KMS-11 (cell line): ENCODE results near the gene FER.

ENCODE experiments used
- H2AFZ ChIP-seq: fragments of 200-600 bp; sonication (generic); 2 replicates; pipeline ENCODE4 v1.6.1; 2016; ENCODE audit warnings: antibody characterized with exemption, mixed run types, low read depth
- H3K27ac ChIP-seq: fragments of 200-600 bp; sonication (generic); 2 replicates; pipeline ENCODE4 v1.6.1; 2016; ENCODE audit warnings: mild to moderate bottlenecking, mixed run types
- H3K27me3 ChIP-seq: fragments of 200-600 bp; sonication (generic); 2 replicates; pipeline ENCODE4 v1.6.1; 2017; ENCODE audit warnings: mild to moderate bottlenecking, low read depth, mixed run types, moderate library complexity; ENCODE audit not compliant: insufficient read depth
- H3K36me3 ChIP-seq: fragments of 200-600 bp; sonication (generic); 2 replicates; pipeline ENCODE4 v1.6.1; 2017; ENCODE audit warnings: mild to moderate bottlenecking, mixed run types; ENCODE audit not compliant: insufficient read depth
- H3K4me1 ChIP-seq: fragments of 200-600 bp; sonication (generic); 2 replicates; pipeline ENCODE4 v1.6.1; 2016; ENCODE audit warnings: mild to moderate bottlenecking, low read depth, mixed run types; ENCODE audit not compliant: poor library complexity, severe bottlenecking
- H3K4me2 ChIP-seq: fragments of 200-600 bp; sonication (generic); 2 replicates; pipeline ENCODE4 v1.7.0; 2016; ENCODE audit warnings: mild to moderate bottlenecking, mixed run types
- H3K4me3 ChIP-seq: fragments of 200-600 bp; sonication (generic); IDR thresholded peaks from 2 replicates; pipeline ENCODE4 v1.6.1; 2017; ENCODE audit warnings: low read depth, low read length, mixed read lengths; ENCODE audit not compliant: insufficient read depth
- H3K79me2 ChIP-seq: fragments of 200-600 bp; sonication (generic); 2 replicates; pipeline ENCODE4 v1.6.1; 2016; ENCODE audit warnings: low read depth, mixed run types; ENCODE audit not compliant: insufficient read depth
- H3K9ac ChIP-seq: fragments of 200-600 bp; sonication (generic); 2 replicates; pipeline ENCODE4 v1.6.1; 2016; ENCODE audit warnings: mild to moderate bottlenecking, mixed run types
- H4K20me1 ChIP-seq: fragments of 200-600 bp; sonication (generic); 2 replicates; pipeline ENCODE4 v1.6.1; 2016; ENCODE audit warnings: mild to moderate bottlenecking, mixed run types; ENCODE audit not compliant: insufficient read depth
- CTCF ChIP-seq: fragments of 200-600 bp; sonication (generic); conservative IDR thresholded peaks from 2 replicates; pipeline ENCODE4 v1.6.1; 2017; ENCODE audit warnings: low read depth, mild to moderate bottlenecking, antibody characterized with exemption, low read length, moderate library complexity, mixed read lengths

FER gene

GRCh38 chr5:108729242-108729615 is 18.5 kb upstream of the FER start:
- Histone ChIP-seq H3K4me3 (no peak overlapping the region), H3K9ac (no peak overlapping the region), H3K79me2 (no peaks in the 10 kb centered on the region), H3K4me2 (peak overlapping the region; percentile 85), H3K4me1 (peaks cover 16% of the 10 kb centered on the region), H2AFZ (peak overlapping the region; percentile 71), H3K36me3 (no peaks in the 10 kb centered on the region), H3K27ac (no peak overlapping the region), H4K20me1 (no peaks in the 10 kb centered on the region), H3K27me3 (no peaks in the 10 kb centered on the region)
- TF ChIP-seq CTCF, result no peak

- no peaks in the 10 kb centered on the region for H3K36me3 ChIP-seq
These were observed 16.9 kb upstream of the FER start for GRCh38 chr5:108730617-108731340.

GRCh38 chr5:108735790-108736189 is 11.9 kb upstream of the FER start:
- no peak overlapping the region for H3K4me3 ChIP-seq
- H3K36me3 ChIP-seq, result no peaks in the 10 kb centered on the region
- TF ChIP-seq CTCF, result no peak
- no peaks in the 10 kb centered on the region for H3K27me3 ChIP-seq
- H3K4me1 ChIP-seq, result no peaks in the 10 kb centered on the region
- H2AFZ ChIP-seq, result no peak overlapping the region
- no peak overlapping the region for H3K4me2 ChIP-seq
- H4K20me1 ChIP-seq, result no peaks in the 10 kb centered on the region
- H3K9ac ChIP-seq, result no peak overlapping the region
- H3K79me2 ChIP-seq, result no peaks in the 10 kb centered on the region
- no peak overlapping the region for H3K27ac ChIP-seq

More at GRCh38 chr5:108730617-108731340, 16.9 kb upstream of the FER start:
- Histone ChIP-seq H4K20me1 (no peaks in the 10 kb centered on the region), H3K9ac (no peak overlapping the region), H3K27ac (no peak overlapping the region), H3K4me2 (no peak overlapping the region), H3K27me3 (no peaks in the 10 kb centered on the region), H3K4me1 (peaks cover 16% of the 10 kb centered on the region), H2AFZ (no peak overlapping the region), H3K4me3 (no peak overlapping the region), H3K79me2 (no peaks in the 10 kb centered on the region)
- TF ChIP-seq CTCF, result no peak

GRCh38 chr5:108736855-108737254 is 10.8 kb upstream of the FER start:
- no peak overlapping the region for H3K4me3 ChIP-seq
- no peaks in the 10 kb centered on the region for H4K20me1 ChIP-seq
- no peak overlapping the region for H3K9ac ChIP-seq
- no peak overlapping the region for H3K27ac ChIP-seq
- H2AFZ ChIP-seq, result no peak overlapping the region
- no peaks in the 10 kb centered on the region for H3K27me3 ChIP-seq
- no peaks in the 10 kb centered on the region for H3K36me3 ChIP-seq
- TF ChIP-seq CTCF, result no peak
- H3K79me2 ChIP-seq, result no peaks in the 10 kb centered on the region
- no peaks in the 10 kb centered on the region for H3K4me1 ChIP-seq
- no peak overlapping the region for H3K4me2 ChIP-seq
